Measurements from ENCODE around the gene CHAMP1. TPM values are rescaled to one million over a fixed set of nuclear protein-coding genes. Genes with fewer than 3 reads are reported as not detected.
"Not testable (repeated sequence)": the region's sequence is repeated elsewhere in the genome, so short reads cannot be mapped to it uniquely, and the experiment has no call there.

CHAMP1 gene
- total RNA-seq, 2 experiments from 2014 or later: 11.0 to 12.2 TPM

GRCh38 chr13:114339857-114340534, 25.7 kb downstream of the CHAMP1 start:
- no peak overlapping the region for H3K27ac ChIP-seq (ENCODE audit: low read depth in 1 of 2, low read length in 2 of 2)
- Mint-ChIP-seq H3K36me3 (ENCODE audit: low read depth) (no peaks in the 10 kb centered on the region), H3K27me3 (peaks cover 12% of the 10 kb centered on the region), H3K4me1 (ENCODE audit: low read depth) (peaks cover 6% of the 10 kb centered on the region), H3K27ac (no peak overlapping the region), H3K9me3 (no peaks in the 10 kb centered on the region), H3K4me3 (no peak overlapping the region)
- no peaks in the 10 kb centered on the region for H3K36me3 ChIP-seq (ENCODE audit: insufficient read depth, low read length)
- no peaks in the 10 kb centered on the region for H3K9me3 ChIP-seq (ENCODE audit: control insufficient read depth in 1 of 2, insufficient read depth in 1 of 2, low read length in 2 of 2)
- peak; percentile 43 for ATAC-seq (ENCODE audit: poor library complexity)
- intact Hi-C loops (cut with DNase I, micrococcal nuclease): no loop called here
- peak in 10 of 14 experiments; percentile 14 to 77 (median 30) for DNase-seq
- POLR2A ChIA-PET: no interaction called here
- no peak overlapping the region for H3K4me3 ChIP-seq (ENCODE audit: low read length)
- CTCF ChIA-PET: interaction anchor here (2.4 kb wide), 1 partner anchor 60 kb away, joined by 5 read pairs; no protein-coding TSS in a partner anchor
- TF ChIP-seq CTCF (IDR thresholded peaks at IDR 0.05): peak; percentile 62
- H3K27me3 ChIP-seq (ENCODE audit: control insufficient read depth in 1 of 2, insufficient read depth in 2 of 2, low read length in 2 of 2): no peaks in the 10 kb centered on the region
- peaks cover 13% of the 10 kb centered on the region for H3K4me1 ChIP-seq (ENCODE audit: insufficient read depth, low read length)

- Histone ChIP-seq H3K36me3 (ENCODE audit: insufficient read depth, low read length) (no peaks in the 10 kb centered on the region), H3K4me1 (ENCODE audit: insufficient read depth, low read length) (peaks cover 13% of the 10 kb centered on the region), H3K4me3 (ENCODE audit: low read length) (no peak overlapping the region), H3K9me3 (ENCODE audit: control insufficient read depth in 1 of 2, insufficient read depth in 1 of 2, low read length in 2 of 2) (no peaks in the 10 kb centered on the region), H3K27me3 (ENCODE audit: control insufficient read depth in 1 of 2, insufficient read depth in 2 of 2, low read length in 2 of 2) (no peaks in the 10 kb centered on the region), H3K27ac (ENCODE audit: low read depth in 1 of 2, low read length in 2 of 2) (no peak overlapping the region)
- peaks cover 6% of the 10 kb centered on the region for H3K4me1 Mint-ChIP-seq (ENCODE audit: low read depth)
- H3K36me3 Mint-ChIP-seq (ENCODE audit: low read depth): no peaks in the 10 kb centered on the region
- H3K27ac Mint-ChIP-seq: no peak overlapping the region
- H3K27me3 Mint-ChIP-seq: peaks cover 12% of the 10 kb centered on the region
- ATAC-seq (ENCODE audit: poor library complexity) (no peak), DNase-seq (no peak)
- TF ChIP-seq CTCF (IDR thresholded peaks at IDR 0.05): no peak
- ChIA-PET CTCF (interaction anchor here (2.4 kb wide), 1 partner anchor 61 kb away, joined by 5 read pairs; no protein-coding TSS in a partner anchor), POLR2A (no interaction called here)
- no peak overlapping the region for H3K4me3 Mint-ChIP-seq
- no peaks in the 10 kb centered on the region for H3K9me3 Mint-ChIP-seq
- intact Hi-C loops (cut with DNase I, micrococcal nuclease): no loop called here
These were observed 26.9 kb downstream of the CHAMP1 start for GRCh38 chr13:114341003-114341777.

- CTCF ChIA-PET; H3K36me3 Mint-ChIP-seq (ENCODE audit: low read depth); H3K9me3 Mint-ChIP-seq; H3K4me3 ChIP-seq (ENCODE audit: low read length); H3K4me3 Mint-ChIP-seq; POLR2A ChIA-PET; H3K4me1 Mint-ChIP-seq (ENCODE audit: low read depth); H3K36me3 ChIP-seq (ENCODE audit: insufficient read depth, low read length); H3K4me1 ChIP-seq (ENCODE audit: insufficient read depth, low read length); H3K27me3 ChIP-seq (ENCODE audit: control insufficient read depth in 1 of 2, insufficient read depth in 2 of 2, low read length in 2 of 2); H3K9me3 ChIP-seq (ENCODE audit: control insufficient read depth in 1 of 2, insufficient read depth in 1 of 2, low read length in 2 of 2); ATAC-seq (ENCODE audit: poor library complexity); intact Hi-C loops (cut with DNase I, micrococcal nuclease); H3K27ac Mint-ChIP-seq; DNase-seq; H3K27ac ChIP-seq (ENCODE audit: low read depth in 1 of 2, low read length in 2 of 2): not testable (repeated sequence)
- H3K27me3 Mint-ChIP-seq: peaks cover 36% of the 10 kb centered on the region
These were observed 33.0 kb downstream of the CHAMP1 start for GRCh38 chr13:114347256-114347655.

All from CD4-positive, alpha-beta T cell (primary cell).